Vagina (tissue), 2 donors: ENCODE data around the gene IPO8. TPM values are rescaled to one million over a fixed set of nuclear protein-coding genes. Genes with fewer than 3 reads are reported as not detected.

Experiments used
- DNase-seq, 2 donors: peaks; one replicate each; pipeline ENCODE4 v3.0.0-alpha.2; 2017; ENCODE audit errors: extremely low spot score in 2 of 2
- H3K27ac ChIP-seq: fragments of 200-600 bp; sonication (generic); one replicate; pipeline ENCODE4 v1.5.1; 2019
- H3K27me3 ChIP-seq: fragments of 200-600 bp; sonication (generic); one replicate; pipeline ENCODE4 v1.5.1; 2019
- H3K36me3 ChIP-seq, 2 donors: fragments of 200-600 bp; sonication (generic); one replicate each; pipeline ENCODE4 v1.5.1; 2017 to 2019
- H3K4me1 ChIP-seq: fragments of 200-600 bp; sonication (generic); one replicate; pipeline ENCODE4 v1.5.1; 2019
- H3K4me3 ChIP-seq, 2 donors: fragments of 200-600 bp; sonication (generic); 1 replicate in 1 of 2; 2 replicates in 1 of 2; pipeline ENCODE4 v1.5.1; 2016 to 2019
- H3K9me3 ChIP-seq: fragments of 200-600 bp; sonication (generic); one replicate; pipeline ENCODE4 v1.5.1; 2019
- POLR2A ChIP-seq, 2 donors: fragments of 450-650 bp; IDR thresholded peaks; one replicate each; pipeline ENCODE4 v1.6.1; 2017; ENCODE audit warnings: antibody characterized with exemption in 2 of 2, mild to moderate bottlenecking in 2 of 2, moderate library complexity in 2 of 2
- POLR2AphosphoS5 ChIP-seq, 2 donors: sonication (generic); formaldehyde crosslinking; IDR thresholded peaks; one replicate each; pipeline ENCODE4 v1.9.0; 2017; ENCODE audit warnings: antibody characterized with exemption in 2 of 2, mild to moderate bottlenecking in 2 of 2, low read depth in 1 of 2; ENCODE audit not compliant: insufficient read depth in 1 of 2
- intact Hi-C: fragments of 100-400 bp; cut with DNase I; formaldehyde crosslinking; loops from one replicate; pipeline ENCODE4 v1.15.1; 2023
- total RNA-seq: library from RNA; depleted of rRNA; stranded (reverse); fragments of >200 nt; gene quantifications from one replicate; pipeline ENCODE4 v1.2.3, GENCODE V29; 2016
- TF ChIP-seq, protein P1 (sequence below), 3 experiments: fragments of 450-650 bp in 2 of 3; fragments of 200-600 bp in 1 of 3; sonication (generic) in 1 of 3; IDR thresholded peaks; one replicate each; pipeline ENCODE4 v1.5.1; 2017 to 2019; ENCODE audit warnings: antibody characterized with exemption in 3 of 3, mild to moderate bottlenecking in 2 of 3, moderate library complexity in 2 of 3

IPO8 gene
- total RNA-seq, 1 donor from 2014 or later, result 21.4 TPM

DNA sequence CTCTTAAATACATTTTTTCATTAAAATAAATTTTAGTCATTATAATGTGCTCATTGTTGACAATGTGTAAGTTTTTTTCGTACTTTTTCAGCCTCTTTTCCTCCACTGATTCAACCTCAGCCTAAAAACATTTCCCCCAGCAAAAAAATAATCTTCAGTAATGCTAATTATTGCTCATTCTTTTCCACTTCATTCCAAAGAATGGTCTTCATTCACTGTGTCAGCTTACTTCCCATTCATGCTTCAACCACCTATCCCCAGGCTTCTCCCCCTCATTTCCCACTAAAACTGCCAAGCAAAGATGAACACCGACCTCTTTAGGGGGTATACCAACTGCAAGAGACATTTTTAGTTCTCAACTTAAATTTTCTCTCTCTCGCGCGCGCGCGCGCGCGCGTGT is 2.7 kb upstream of the IPO8 start:
- Histone ChIP-seq H3K27me3 (no peaks in the 10 kb centered on the region), H3K36me3 (no peaks in the 10 kb centered on the region), H3K27ac (no peak overlapping the region), H3K9me3 (no peaks in the 10 kb centered on the region), H3K4me1 (peaks cover 19% of the 10 kb centered on the region), H3K4me3 (no peak overlapping the region)
- TF ChIP-seq POLR2A (IDR thresholded peaks at IDR 0.05) (no peak), POLR2AphosphoS5 (IDR thresholded peaks at IDR 0.05; ENCODE audit: insufficient read depth in 1 of 2, low read depth in 1 of 2) (no peak)
- TF ChIP-seq, protein P1, sequence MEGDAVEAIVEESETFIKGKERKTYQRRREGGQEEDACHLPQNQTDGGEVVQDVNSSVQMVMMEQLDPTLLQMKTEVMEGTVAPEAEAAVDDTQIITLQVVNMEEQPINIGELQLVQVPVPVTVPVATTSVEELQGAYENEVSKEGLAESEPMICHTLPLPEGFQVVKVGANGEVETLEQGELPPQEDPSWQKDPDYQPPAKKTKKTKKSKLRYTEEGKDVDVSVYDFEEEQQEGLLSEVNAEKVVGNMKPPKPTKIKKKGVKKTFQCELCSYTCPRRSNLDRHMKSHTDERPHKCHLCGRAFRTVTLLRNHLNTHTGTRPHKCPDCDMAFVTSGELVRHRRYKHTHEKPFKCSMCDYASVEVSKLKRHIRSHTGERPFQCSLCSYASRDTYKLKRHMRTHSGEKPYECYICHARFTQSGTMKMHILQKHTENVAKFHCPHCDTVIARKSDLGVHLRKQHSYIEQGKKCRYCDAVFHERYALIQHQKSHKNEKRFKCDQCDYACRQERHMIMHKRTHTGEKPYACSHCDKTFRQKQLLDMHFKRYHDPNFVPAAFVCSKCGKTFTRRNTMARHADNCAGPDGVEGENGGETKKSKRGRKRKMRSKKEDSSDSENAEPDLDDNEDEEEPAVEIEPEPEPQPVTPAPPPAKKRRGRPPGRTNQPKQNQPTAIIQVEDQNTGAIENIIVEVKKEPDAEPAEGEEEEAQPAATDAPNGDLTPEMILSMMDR (IDR thresholded peaks at IDR 0.05), result no peak
- no peak for DNase-seq
- intact Hi-C loops, result no loop called here

- Histone ChIP-seq H3K27me3 (no peaks in the 10 kb centered on the region), H3K4me1 (peaks cover 33% of the 10 kb centered on the region), H3K4me3 (no peak overlapping the region), H3K9me3 (no peaks in the 10 kb centered on the region), H3K36me3 (no peaks in the 10 kb centered on the region), H3K27ac (no peak overlapping the region)
- TF ChIP-seq POLR2AphosphoS5 (IDR thresholded peaks at IDR 0.05; ENCODE audit: insufficient read depth in 1 of 2, low read depth in 1 of 2) (no peak), POLR2A (IDR thresholded peaks at IDR 0.05) (no peak)
- TF ChIP-seq, protein P1 (IDR thresholded peaks at IDR 0.05), result no peak
- intact Hi-C loops, result no loop called here
- no peak for DNase-seq
Measured at GRCh38 chr12:30696943-30697342, 1.3 kb upstream of the IPO8 start.

DNA sequence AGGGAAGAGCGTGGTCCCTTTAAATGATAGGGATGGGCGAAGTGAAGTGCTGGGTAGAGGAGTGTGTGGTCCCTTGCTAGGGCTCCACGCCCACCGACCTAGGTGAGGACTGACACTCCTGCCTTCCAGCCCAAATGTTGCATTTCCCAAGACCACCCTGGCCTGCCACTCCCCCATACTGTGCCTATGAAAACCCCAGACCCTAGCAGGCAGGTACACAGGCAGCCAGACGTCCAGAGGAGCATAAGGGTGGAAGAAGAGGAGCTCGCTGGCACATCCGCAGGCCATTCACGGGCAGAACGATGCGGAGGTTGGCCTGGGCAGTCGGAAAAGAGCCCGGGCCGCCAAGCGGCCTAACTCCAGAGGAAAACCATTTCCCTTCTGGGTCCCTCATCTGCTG is 817 bp upstream of the IPO8 start:
- H3K27me3 ChIP-seq, result no peaks in the 10 kb centered on the region
- peak overlapping the region in 1 of 2 donors; percentile 89 for H3K4me3 ChIP-seq
- no peak for TF ChIP-seq POLR2AphosphoS5 (IDR thresholded peaks at IDR 0.05; ENCODE audit: insufficient read depth in 1 of 2, low read depth in 1 of 2)
- TF ChIP-seq, protein P1 (IDR thresholded peaks at IDR 0.05), result no peak
- TF ChIP-seq POLR2A (IDR thresholded peaks at IDR 0.05), result no peak
- H3K4me1 ChIP-seq, result peaks cover 38% of the 10 kb centered on the region
- no peaks in the 10 kb centered on the region for H3K36me3 ChIP-seq
- DNase-seq, result no peak
- intact Hi-C loops, result no loop called here
- no peak overlapping the region for H3K27ac ChIP-seq
- H3K9me3 ChIP-seq, result no peaks in the 10 kb centered on the region

DNA sequence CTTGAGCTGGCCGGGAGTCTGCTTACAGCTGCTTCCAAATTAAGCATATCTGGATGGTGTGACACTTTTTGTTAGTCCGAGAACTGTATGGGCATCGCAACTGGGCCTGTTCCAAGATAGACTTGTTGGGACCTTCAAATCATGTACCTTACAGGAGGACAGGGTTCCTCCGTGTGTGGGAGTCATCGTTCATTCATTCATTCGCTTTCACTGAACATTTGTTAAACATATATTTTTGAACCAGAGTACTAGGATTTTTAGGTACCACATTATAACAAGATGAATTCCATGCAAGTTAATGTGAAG is 387 bp upstream of the IPO8 start:
- peak overlapping the region; percentile 73 to 89 for H3K4me3 ChIP-seq
- H3K4me1 ChIP-seq, result peaks cover 42% of the 10 kb centered on the region
- H3K27me3 ChIP-seq, result no peaks in the 10 kb centered on the region
- peak overlapping the region; percentile 84 for H3K27ac ChIP-seq
- no peaks in the 10 kb centered on the region for H3K36me3 ChIP-seq
- H3K9me3 ChIP-seq, result no peaks in the 10 kb centered on the region
- intact Hi-C loops, result no loop called here
- no peak for DNase-seq
- TF ChIP-seq, protein P1 (IDR thresholded peaks at IDR 0.05), result no peak
- TF ChIP-seq POLR2AphosphoS5 (IDR thresholded peaks at IDR 0.05; ENCODE audit: insufficient read depth in 1 of 2, low read depth in 1 of 2) (peak in 1 of 2 donors; percentile 3), POLR2A (IDR thresholded peaks at IDR 0.05) (no peak)

- no peaks in the 10 kb centered on the region for H3K27me3 ChIP-seq
- H3K4me3 ChIP-seq, result peak overlapping the region; percentile 73 to 89
- TF ChIP-seq, protein P1 (IDR thresholded peaks at IDR 0.05), result no peak
- no peak for TF ChIP-seq POLR2AphosphoS5 (IDR thresholded peaks at IDR 0.05; ENCODE audit: insufficient read depth in 1 of 2, low read depth in 1 of 2)
- no peak for DNase-seq
- peak overlapping the region; percentile 84 for H3K27ac ChIP-seq
- H3K36me3 ChIP-seq, result no peaks in the 10 kb centered on the region
- intact Hi-C loops, result no loop called here
- peaks cover 45% of the 10 kb centered on the region for H3K4me1 ChIP-seq
- no peaks in the 10 kb centered on the region for H3K9me3 ChIP-seq
Measured at GRCh38 chr12:30694412-30695198, 1.1 kb downstream of the IPO8 start.
